OCI-LY1 (cell line): ENCODE data around the gene BPIFB4.

Source experiments
- H2AFZ ChIP-seq: fragments of 200-600 bp; sonication (generic), shearing (Covaris generic); 2 replicates; pipeline ENCODE4 v1.6.0; 2014; ENCODE audit warnings: antibody characterized with exemption, mild to moderate bottlenecking, low read length
- H3F3A ChIP-seq: fragments of 200-600 bp; sonication (generic), shearing (Covaris generic); 2 replicates; pipeline ENCODE4 v1.6.0; 2014; ENCODE audit warnings: mild to moderate bottlenecking, antibody characterized with exemption, low read length, moderate library complexity; ENCODE audit not compliant: insufficient read depth
- H3K27ac ChIP-seq: fragments of 200-600 bp; sonication (generic); 2 replicates; pipeline ENCODE4 v1.5.1; 2014; ENCODE audit warnings: low read length, mixed run types, mild to moderate bottlenecking, low read depth; ENCODE audit not compliant: poor library complexity, severe bottlenecking
- H3K27me3 ChIP-seq: fragments of 200-600 bp; sonication (generic); 2 replicates; pipeline ENCODE4 v1.6.0; 2014; ENCODE audit warnings: antibody characterized with exemption, mild to moderate bottlenecking, low read length, moderate library complexity; ENCODE audit not compliant: insufficient read depth
- H3K36me3 ChIP-seq: fragments of 200-600 bp; sonication (generic); 2 replicates; pipeline ENCODE4 v1.6.1; 2014; ENCODE audit warnings: mild to moderate bottlenecking, antibody characterized with exemption, low read length, moderate library complexity, mixed read lengths; ENCODE audit not compliant: insufficient read depth
- H3K4me1 ChIP-seq: fragments of 200-600 bp; sonication (generic); 2 replicates; pipeline ENCODE4 v1.5.1; 2014; ENCODE audit warnings: mild to moderate bottlenecking, low read length, moderate library complexity; ENCODE audit not compliant: insufficient read depth, severe bottlenecking
- H3K4me2 ChIP-seq: fragments of 200-600 bp; sonication (generic), shearing (Covaris generic); 2 replicates; pipeline ENCODE4 v1.6.1; 2014; ENCODE audit warnings: low read length
- H3K4me3 ChIP-seq: fragments of 200-600 bp; sonication (generic); 2 replicates; pipeline ENCODE4 v1.5.1; 2014; ENCODE audit warnings: low read length, low read depth, mild to moderate bottlenecking, mixed read lengths; ENCODE audit not compliant: poor library complexity, severe bottlenecking
- H3K79me2 ChIP-seq: fragments of 200-600 bp; shearing (Covaris generic); 2 replicates; pipeline ENCODE4 v1.6.1; 2016; ENCODE audit warnings: mixed run types, low read length, mixed read lengths; ENCODE audit not compliant: insufficient read depth
- H3K9ac ChIP-seq: fragments of 200-600 bp; sonication (generic), shearing (Covaris generic); 2 replicates; pipeline ENCODE4 v1.6.1; 2014; ENCODE audit warnings: mild to moderate bottlenecking, low read length, mixed read lengths
- H3K9me2 ChIP-seq: fragments of 200-600 bp; sonication (generic), shearing (Covaris generic); 2 replicates; pipeline ENCODE4 v1.6.1; 2014; ENCODE audit warnings: low read depth, mild to moderate bottlenecking, low read length, mixed read lengths
- H3K9me3 ChIP-seq: fragments of 200-600 bp; shearing (Covaris generic); 2 replicates; pipeline ENCODE4 v1.6.1; 2014; ENCODE audit warnings: low read length, mixed read lengths
- H4K20me1 ChIP-seq: fragments of 200-600 bp; sonication (generic), shearing (Covaris generic); 2 replicates; pipeline ENCODE4 v1.6.0; 2016; ENCODE audit warnings: mild to moderate bottlenecking, low read length; ENCODE audit not compliant: insufficient read depth
- CTCF ChIP-seq: fragments of 200-600 bp; sonication (generic), shearing (Covaris generic); IDR thresholded peaks from 2 replicates; pipeline ENCODE4 v1.5.1; 2017; ENCODE audit warnings: mild to moderate bottlenecking, antibody characterized with exemption, low read length, moderate library complexity, mixed read lengths
- EZH2 ChIP-seq: fragments of 200-600 bp; sonication (generic), shearing (Covaris generic); IDR thresholded peaks from 2 replicates; pipeline ENCODE4 v1.8.0; 2017; ENCODE audit warnings: borderline replicate concordance, mixed run types, mild to moderate bottlenecking, antibody characterized with exemption, low read length, moderate library complexity, mixed read lengths

The BPIFB4 gene

GRCh38 chr20:33053291-33054106 is 25.9 kb upstream of the BPIFB4 start, which contains the start of gene BPIFB3:
BPIFB3 (plus strand) TSS chr20:33053903; CDS start chr20:33055436, 1,533 bp downstream.
- Histone ChIP-seq H4K20me1 (no peaks in the 10 kb centered on the region), H3K36me3 (no peaks in the 10 kb centered on the region), H3K79me2 (no peaks in the 10 kb centered on the region), H3K27ac (no peak within 1 kb of the TSS), H3K27me3 (no peaks in the 10 kb centered on the region), H3K4me2 (no peak within 1 kb of the TSS), H3K9me3 (no peaks in the 10 kb centered on the region), H3K9ac (no peak within 1 kb of the TSS), H3K4me3 (no peak within 1 kb of the TSS), H3K9me2 (no peaks in the 10 kb centered on the region), H3K4me1 (no peaks in the 10 kb centered on the region), H2AFZ (no peak within 1 kb of the TSS), H3F3A (no peaks in the 10 kb centered on the region)
- TF ChIP-seq CTCF, result no peak
- TF ChIP-seq EZH2, result no peak

GRCh38 chr20:33054381-33054780 is 25.1 kb upstream of the BPIFB4 start:
- Histone ChIP-seq H3K27me3 (no peaks in the 10 kb centered on the region), H4K20me1 (no peaks in the 10 kb centered on the region)

GRCh38 chr20:33054791-33055190 is 24.7 kb upstream of the BPIFB4 start:
- no peaks in the 10 kb centered on the region for H3K79me2 ChIP-seq
- H4K20me1 ChIP-seq, result no peaks in the 10 kb centered on the region
- no peak overlapping the region for H3K4me2 ChIP-seq
- H3K27ac ChIP-seq, result no peak overlapping the region
- no peaks in the 10 kb centered on the region for H3K27me3 ChIP-seq
- no peaks in the 10 kb centered on the region for H3K9me2 ChIP-seq
- H3K4me1 ChIP-seq, result no peaks in the 10 kb centered on the region
- H3K4me3 ChIP-seq, result no peak overlapping the region
- H3F3A ChIP-seq, result no peaks in the 10 kb centered on the region
- no peaks in the 10 kb centered on the region for H3K36me3 ChIP-seq
- H2AFZ ChIP-seq, result no peak overlapping the region
- no peaks in the 10 kb centered on the region for H3K9me3 ChIP-seq
- no peak overlapping the region for H3K9ac ChIP-seq
- no peak for TF ChIP-seq EZH2
- TF ChIP-seq CTCF, result no peak

More at GRCh38 chr20:33054381-33054780, 25.1 kb upstream of the BPIFB4 start:
- no peaks in the 10 kb centered on the region for H3K79me2 ChIP-seq
- no peak overlapping the region for H3K4me3 ChIP-seq
- no peaks in the 10 kb centered on the region for H3K9me3 ChIP-seq
- H2AFZ ChIP-seq, result no peak overlapping the region
- no peaks in the 10 kb centered on the region for H3K4me1 ChIP-seq
- no peaks in the 10 kb centered on the region for H3K36me3 ChIP-seq
- no peaks in the 10 kb centered on the region for H3K9me2 ChIP-seq
- H3K9ac ChIP-seq, result no peak overlapping the region
- H3K4me2 ChIP-seq, result no peak overlapping the region
- TF ChIP-seq CTCF, result no peak
- no peak for TF ChIP-seq EZH2
- no peak overlapping the region for H3K27ac ChIP-seq
- H3F3A ChIP-seq, result no peaks in the 10 kb centered on the region
